Kidney (tissue), 14 donors: ENCODE measurements around the gene TJP1. TPM values are rescaled to one million over a fixed set of nuclear protein-coding genes. Genes with fewer than 3 reads are reported as not detected.
"Not testable (repeated sequence)": the region's sequence is repeated elsewhere in the genome, so short reads cannot be mapped to it uniquely, and the experiment has no call there.

ENCODE experiments used
- DNase-seq, 5 donors: peaks; one replicate each; pipeline ENCODE4 v3.0.0-alpha.2; 2013 to 2020
- FAIRE-seq: peaks from 2 replicates; lab custom pipeline; 2012; peaks lifted over from hg19 to GRCh38; lab: Jason Lieb, UNC
- H3K27ac ChIP-seq, 2 donors: one replicate each; pipeline ENCODE4 v1.7.0; 2013; ENCODE audit warnings: low read depth in 2 of 2, low read length in 2 of 2, inconsistent platforms in 1 of 2
- H3K27me3 ChIP-seq: one replicate; pipeline ENCODE4 v1.7.1; 2013; ENCODE audit warnings: low read length, inconsistent platforms; ENCODE audit not compliant: control insufficient read depth, insufficient read depth
- H3K36me3 ChIP-seq, 3 donors: one replicate each; pipeline versions ENCODE4 v1.7.0 to v1.7.1; 2013; ENCODE audit warnings: low read length in 3 of 3, control low read depth in 1 of 3, inconsistent platforms in 1 of 3; ENCODE audit not compliant: insufficient read depth in 3 of 3, control insufficient read depth in 2 of 3
- H3K4me1 ChIP-seq, 3 donors: one replicate each; pipeline versions ENCODE4 v1.7.0 to v1.7.1; 2013; ENCODE audit warnings: low read length in 3 of 3, inconsistent platforms in 1 of 3, low read depth in 1 of 3; ENCODE audit not compliant: control insufficient read depth in 2 of 3, insufficient read depth in 2 of 3
- H3K4me3 ChIP-seq, 3 donors: one replicate each; pipeline versions ENCODE4 v1.7.0 to v1.8.1; 2013; ENCODE audit warnings: low read length in 3 of 3, control low read depth in 1 of 3, inconsistent platforms in 1 of 3
- H3K9ac ChIP-seq, 3 donors: one replicate each; pipeline versions ENCODE4 v1.7.0 to v1.7.1; 2013; ENCODE audit warnings: low read length in 3 of 3, control low read depth in 1 of 3, inconsistent platforms in 1 of 3
- H3K9me3 ChIP-seq, 3 donors: one replicate each; pipeline versions ENCODE4 v1.7.0 to v1.7.1; 2013; ENCODE audit warnings: low read length in 3 of 3, control low read depth in 1 of 3, inconsistent platforms in 1 of 3; ENCODE audit not compliant: control insufficient read depth in 2 of 3, insufficient read depth in 1 of 3
- CTCF ChIP-seq: IDR thresholded peaks from 3 replicates; pipeline ENCODE4 v1.5.1; 2012; ENCODE audit warnings: mild to moderate bottlenecking, moderate library complexity, borderline replicate concordance; ENCODE audit not compliant: insufficient read depth; ENCODE audit errors: extremely low read depth
- intact Hi-C: fragments of 100-400 bp; cut with DNase I; formaldehyde crosslinking; loops from one replicate; pipeline ENCODE4 v1.11.1; 2022
- polyA plus RNA-seq: library from polyadenylated mRNA; stranded (reverse); fragments of 350-450 nt; fragmentation: Illumina TruSeq; extraction: RNeasy Lipid Tissue Mini Kit (QIAGEN cat#74804); gene quantifications from one replicate; pipeline ENCODE4 v1.2.3, GENCODE V29; 2014; ENCODE audit warnings: low read depth, low replicate concordance; ENCODE audit not compliant: insufficient read depth
- total RNA-seq: library from RNA; stranded (reverse); fragmentation: NEBNext Ultra II Directional; extraction: Animal tissue kit (Norgen Biotek cat#: 25700); gene quantifications from one replicate; pipeline ENCODE4 v1.2.1, GENCODE V29; 2021
- donor health status: control.
- donor health status: control.
- donor health status: control.
- donor health status: control.
- donor health status: control.
- donor health status: DM: yes; HTN: yes; CAD: no.
- donor health status: Normal renal cell carcinoma (clear cell type).

Gene TJP1
- total and polyA plus RNA-seq, 2 donors from 2014 or later, result 17.7 to 121 TPM

- FAIRE-seq, result no peak
Observed at GRCh38 chr15:29819979-29820378, 2.3 kb downstream of the TJP1 start.

GRCh38 chr15:29818141-29818540 is 4.1 kb downstream of the TJP1 start:
- Histone ChIP-seq H3K4me1 (peaks cover 2 to 15% (median 9%) of the 10 kb centered on the region in 3 donors), H3K27ac (no peak overlapping the region), H3K27me3 (no peaks in the 10 kb centered on the region), H3K9me3 (no peaks in the 10 kb centered on the region), H3K4me3 (no peak overlapping the region), H3K9ac (no peak overlapping the region), H3K36me3 (no peaks in the 10 kb centered on the region)
- intact Hi-C loops, result no loop called here
- DNase-seq (peak in 1 of 5 donors; percentile 22), FAIRE-seq (no peak)
- no peak for TF ChIP-seq CTCF

More at GRCh38 chr15:29819979-29820378, 2.3 kb downstream of the TJP1 start:
- intact Hi-C loops, result no loop called here
- Histone ChIP-seq H3K4me1 (peaks cover 4 to 13% (median 11%) of the 10 kb centered on the region in 3 donors), H3K9me3 (no peaks in the 10 kb centered on the region), H3K27ac (no peak overlapping the region), H3K9ac (peak overlapping the region; percentile 6 to 64 (median 55)), H3K27me3 (no peaks in the 10 kb centered on the region), H3K4me3 (peak overlapping the region; percentile 77 to 96 (median 95)), H3K36me3 (no peaks in the 10 kb centered on the region)
- DNase-seq, result peak in 1 of 5 donors; percentile 48
- no peak for TF ChIP-seq CTCF

- H3K27me3 ChIP-seq, DNase-seq, FAIRE-seq, H3K36me3 ChIP-seq, intact Hi-C loops, H3K4me3 ChIP-seq, H3K9me3 ChIP-seq, H3K9ac ChIP-seq, H3K27ac ChIP-seq: not testable (repeated sequence)
- H3K4me1 ChIP-seq, result peaks cover 0 to 15% (median 4%) of the 10 kb centered on the region in 3 donors
Observed at GRCh38 chr15:29817455-29817854, 4.8 kb downstream of the TJP1 start.

GRCh38 chr15:29815000-29815710 is 7.1 kb downstream of the TJP1 start:
- Histone ChIP-seq H3K4me1 (peaks cover 0 to 19% (median 9%) of the 10 kb centered on the region in 3 donors), H3K4me3 (no peak overlapping the region), H3K27me3 (no peaks in the 10 kb centered on the region), H3K9me3 (no peaks in the 10 kb centered on the region), H3K9ac (no peak overlapping the region), H3K36me3 (no peaks in the 10 kb centered on the region), H3K27ac (peak overlapping the region in 1 of 2 donors; percentile 28)
- no peak for TF ChIP-seq CTCF
- intact Hi-C loops, result no loop called here
- peak; percentile 70 for FAIRE-seq
- peak in 3 of 5 donors; percentile 21 to 65 (median 57) for DNase-seq
